SKM-1 (cell line): ENCODE measurements around the gene HEATR5B.
"Not testable (repeated sequence)": the region's sequence is repeated elsewhere in the genome, so short reads cannot be mapped to it uniquely, and the experiment has no call there.

Experiments used
- DNase-seq: peaks from one replicate; lab custom pipeline; 2025; ENCODE audit not compliant: unreplicated experiment; lab: John Stamatoyannopoulos, UW

The HEATR5B gene

DNA sequence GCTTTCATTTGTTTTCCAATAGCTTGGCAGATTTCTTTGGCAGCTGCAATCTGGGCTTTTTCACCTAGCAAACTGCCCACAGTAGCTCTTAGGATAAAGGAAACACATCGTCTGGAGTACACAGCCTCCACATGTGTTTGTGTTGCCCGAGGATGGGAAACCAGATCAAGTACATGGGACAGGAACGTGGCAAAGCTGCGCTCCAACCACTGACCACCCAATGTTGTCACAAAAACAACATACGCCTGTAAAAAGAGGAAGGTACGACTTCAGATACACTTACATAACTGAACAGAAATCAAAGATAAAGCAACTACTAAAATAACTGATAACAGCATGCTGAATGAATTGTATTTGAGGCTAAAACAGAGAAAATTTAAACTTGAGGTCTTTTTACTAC lies 15.5 kb downstream of the HEATR5B start:
- no peak for DNase-seq

DNA sequence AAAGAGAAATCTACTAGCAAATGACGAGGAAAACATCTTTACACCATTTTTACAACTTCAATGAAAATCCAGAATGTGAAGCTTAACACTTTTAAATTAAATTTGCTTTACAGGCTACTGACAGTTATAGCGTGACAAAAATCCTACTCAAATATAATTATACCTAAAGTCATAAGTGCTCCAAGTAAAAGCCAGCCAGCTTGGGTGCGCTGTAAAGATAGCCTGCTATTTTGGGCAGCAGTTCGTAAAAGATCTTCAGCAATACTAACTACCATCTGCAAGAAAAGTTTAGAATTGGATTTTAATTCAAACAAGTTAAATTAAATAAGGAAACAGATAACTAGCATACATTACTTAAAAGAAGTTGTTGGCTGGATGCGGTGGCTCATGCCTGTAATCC lies 22.4 kb downstream of the HEATR5B start:
- no peak for DNase-seq

DNA sequence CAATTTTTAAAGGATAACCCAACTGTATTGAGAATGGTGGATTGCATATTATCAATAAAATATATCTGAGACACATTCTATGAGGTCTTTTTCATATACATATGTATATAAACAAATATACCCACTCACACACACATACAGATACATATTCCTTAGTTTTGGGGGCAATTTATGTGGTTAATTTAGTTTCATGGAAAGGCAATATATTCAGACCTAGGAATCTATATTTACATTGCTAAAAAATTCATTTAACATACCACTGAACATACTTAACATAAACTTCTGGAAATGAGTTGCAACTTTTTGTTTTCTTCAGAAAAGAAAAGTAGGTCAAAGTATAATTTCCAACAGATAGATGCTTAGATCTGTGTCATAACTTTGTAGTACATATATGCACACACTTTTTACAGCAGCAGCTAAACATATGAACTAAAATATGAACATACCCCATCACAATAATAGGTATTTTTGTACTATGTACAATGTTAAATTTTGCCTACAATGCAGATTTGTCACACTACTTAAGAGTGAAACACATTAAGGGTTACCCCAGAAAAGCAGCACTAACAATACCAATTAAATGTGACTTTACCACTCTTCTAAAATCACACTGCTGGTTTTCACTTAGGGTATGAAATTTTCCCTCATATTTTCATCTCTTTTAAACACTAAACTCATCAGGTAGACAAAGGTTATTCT lies 23.0 kb downstream of the HEATR5B start:
- no peak for DNase-seq

DNA sequence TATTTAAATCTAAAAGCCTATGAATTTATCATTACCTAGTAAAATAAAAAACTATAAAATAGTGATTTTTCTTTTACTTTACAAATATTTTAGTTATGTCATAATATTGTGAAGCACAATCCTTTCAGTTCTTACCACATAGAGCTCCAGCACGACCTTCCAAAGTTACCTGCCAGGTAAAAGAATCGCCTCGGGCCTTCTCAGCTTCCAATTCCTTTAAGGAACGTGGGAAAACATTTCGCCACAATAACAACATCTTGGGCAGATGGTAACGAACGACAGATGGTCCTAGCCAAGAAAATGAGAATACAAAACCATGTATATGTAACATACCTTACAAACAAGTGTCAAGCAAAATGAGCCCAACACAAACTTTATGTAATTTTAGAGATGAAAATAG lies 23.7 kb downstream of the HEATR5B start:
- no peak for DNase-seq

DNA sequence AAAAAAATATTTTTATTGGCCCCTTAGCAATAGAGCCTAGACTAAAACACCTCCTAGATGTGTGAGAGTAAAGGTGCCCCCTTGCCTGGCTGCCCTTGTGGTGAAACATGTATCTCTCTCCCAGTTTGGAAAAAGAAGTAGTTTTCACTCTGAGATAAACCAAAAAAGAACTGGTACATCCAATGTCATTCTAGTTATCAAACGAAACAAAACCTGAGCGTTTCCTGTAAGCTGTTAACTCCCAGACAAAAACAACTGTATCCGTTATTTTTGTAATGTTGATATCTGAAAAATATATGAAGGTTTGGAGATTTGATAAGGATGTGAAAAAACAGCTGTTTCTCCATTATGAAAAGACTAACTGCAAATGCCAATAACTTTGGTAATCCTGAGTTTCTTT lies 24.3 kb downstream of the HEATR5B start:
- no peak for DNase-seq

DNA sequence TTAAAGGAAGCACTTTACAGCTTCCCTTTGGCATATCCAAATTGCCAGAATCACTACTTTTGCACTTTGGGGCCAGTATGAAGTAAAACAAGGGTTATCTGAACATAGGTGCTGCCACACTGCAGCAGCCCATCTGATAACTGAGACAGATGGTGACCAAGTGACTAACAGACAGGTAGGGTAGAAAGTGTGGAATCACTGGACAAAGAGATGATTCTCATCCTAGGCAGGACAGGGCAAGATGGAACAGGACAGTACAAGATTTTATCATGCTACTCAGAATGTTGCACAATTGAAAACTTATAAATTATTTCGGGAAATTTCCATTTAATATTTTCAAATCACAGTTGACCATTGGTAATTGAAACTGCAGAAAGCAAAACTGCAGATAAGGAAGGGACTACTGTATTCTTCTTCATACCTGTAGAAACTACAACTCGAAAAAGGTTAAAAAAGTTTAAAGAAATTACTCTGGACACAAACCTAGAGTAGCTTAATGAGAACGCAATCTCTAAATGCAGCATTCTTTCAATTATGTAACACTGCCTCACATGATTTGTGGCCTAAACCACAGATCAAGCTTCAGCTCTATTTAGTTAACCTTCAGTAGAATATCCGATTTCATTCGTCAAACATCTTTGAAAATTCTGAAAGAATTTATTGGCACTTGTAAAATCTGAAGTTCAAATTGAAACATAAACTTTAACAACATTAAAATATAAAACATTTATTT lies 31.4 kb downstream of the HEATR5B start:
- DNase-seq = no peak

DNA sequence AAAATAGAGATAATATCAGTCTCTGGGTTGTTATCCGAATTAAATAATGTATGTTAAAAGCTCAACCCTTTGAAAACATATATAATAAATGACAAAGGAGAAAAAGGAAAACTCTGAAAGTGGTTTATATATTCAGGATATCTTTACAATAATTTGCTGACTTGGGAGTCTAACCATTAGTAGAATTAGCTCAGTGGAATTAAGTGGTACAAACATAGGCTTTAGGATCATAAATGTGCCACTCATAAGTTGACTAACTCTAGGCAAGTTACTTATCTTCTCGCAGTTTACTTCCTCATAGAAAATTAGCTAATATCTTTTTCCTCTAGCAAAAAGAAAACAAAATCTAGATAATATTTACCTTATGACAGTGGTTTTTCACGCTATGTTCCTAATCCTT lies 44.6 kb downstream of the HEATR5B start:
- no peak for DNase-seq

DNA sequence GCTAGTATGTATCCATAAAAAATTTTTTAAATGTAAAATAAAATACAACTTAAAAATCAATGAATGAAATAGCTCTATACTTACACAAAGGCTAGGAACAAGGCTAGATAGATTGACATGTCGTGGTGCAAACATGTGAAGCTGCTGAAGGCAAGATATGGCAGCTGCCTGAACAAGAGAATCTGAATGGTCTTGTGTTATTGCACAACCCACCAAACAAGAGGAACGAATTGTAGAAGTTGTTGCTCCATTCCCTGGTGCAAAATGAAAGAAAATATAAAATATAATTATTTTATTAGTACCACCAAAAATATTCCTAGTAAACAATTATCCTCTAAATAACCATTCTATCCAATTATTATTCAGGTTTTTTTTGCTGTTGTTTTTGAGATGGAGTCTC lies 46.4 kb downstream of the HEATR5B start:
- no peak for DNase-seq

DNA sequence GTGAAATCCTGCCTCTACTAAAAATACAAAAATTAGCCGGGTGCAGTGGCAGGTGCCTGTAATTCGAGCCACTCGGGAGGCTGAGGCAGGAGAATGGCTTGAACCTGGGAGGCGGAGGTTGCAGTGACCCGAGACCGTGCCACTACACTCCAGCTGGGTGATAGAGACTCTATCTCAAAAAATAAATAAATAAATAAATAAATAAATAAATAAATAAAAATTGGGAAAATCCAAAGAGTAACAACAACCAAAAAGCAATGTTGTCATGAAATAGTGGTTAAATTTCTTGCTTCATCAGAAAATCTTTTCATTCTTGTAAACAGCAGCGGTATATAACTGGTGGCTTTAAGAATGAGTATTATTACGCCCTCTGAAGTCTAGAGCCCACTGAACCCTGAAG lies 54.4 kb downstream of the HEATR5B start:
- no peak for DNase-seq

DNA sequence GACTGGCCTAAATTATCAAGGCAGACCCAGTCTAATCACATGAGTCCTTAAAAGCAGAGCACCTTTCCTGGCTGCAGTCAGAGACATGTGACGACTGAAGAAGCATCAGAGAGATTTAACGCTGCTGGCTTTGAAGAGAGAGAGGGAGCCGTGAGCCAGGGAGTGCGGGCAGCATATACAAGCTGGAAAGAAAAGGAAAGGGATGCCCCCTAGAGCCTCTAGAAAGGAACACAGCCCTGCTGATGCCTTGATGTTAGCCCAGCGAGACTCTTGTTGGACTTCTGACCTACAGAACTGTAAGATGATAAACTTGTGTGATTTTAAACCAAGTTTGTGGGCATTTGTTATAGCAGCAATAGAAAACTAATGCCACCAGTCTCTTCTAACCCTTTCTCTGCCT lies 58.1 kb downstream of the HEATR5B start:
- no peak for DNase-seq

DNA sequence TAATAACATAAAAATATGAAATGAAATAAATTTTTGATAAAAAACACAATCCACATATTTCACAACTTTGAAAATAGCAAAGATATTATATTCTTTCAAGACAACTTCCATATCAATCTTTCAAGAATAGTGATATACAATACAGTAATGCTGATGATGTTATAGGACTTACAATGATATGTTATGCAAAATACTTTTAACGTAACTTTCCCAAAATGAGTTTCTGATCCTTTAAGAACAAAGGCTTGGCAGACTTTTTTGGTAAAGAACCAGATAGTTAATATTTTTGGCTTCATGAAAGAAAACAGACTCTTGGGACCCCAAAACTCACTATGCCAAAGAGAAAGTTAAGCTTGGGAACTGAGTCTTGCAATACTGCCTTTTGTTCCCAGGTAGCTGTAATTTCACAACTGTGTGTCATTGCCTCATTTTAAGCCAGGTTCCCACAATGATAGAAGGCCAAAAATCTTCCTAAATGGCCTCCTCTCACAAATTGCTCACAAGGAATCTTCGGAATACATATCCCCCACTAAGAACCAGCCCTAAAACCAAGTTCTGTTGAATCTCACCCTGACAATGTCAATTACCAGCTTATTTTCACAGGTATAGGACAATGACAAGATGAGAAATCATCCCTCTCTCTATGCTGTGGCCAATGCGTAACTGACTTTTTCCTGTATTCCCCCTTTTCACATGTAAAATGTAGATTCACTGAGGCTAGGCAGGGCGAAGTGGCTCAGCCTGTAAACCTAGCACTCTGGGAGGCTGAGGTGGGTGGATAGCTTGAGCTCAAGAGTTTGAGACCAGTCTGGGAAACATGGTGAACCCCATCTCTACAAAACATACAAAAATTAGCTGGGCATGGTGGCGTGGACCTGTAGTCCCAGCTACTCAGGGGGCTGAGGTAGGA lies 63.0 kb downstream of the HEATR5B start:
- no peak for DNase-seq

DNA sequence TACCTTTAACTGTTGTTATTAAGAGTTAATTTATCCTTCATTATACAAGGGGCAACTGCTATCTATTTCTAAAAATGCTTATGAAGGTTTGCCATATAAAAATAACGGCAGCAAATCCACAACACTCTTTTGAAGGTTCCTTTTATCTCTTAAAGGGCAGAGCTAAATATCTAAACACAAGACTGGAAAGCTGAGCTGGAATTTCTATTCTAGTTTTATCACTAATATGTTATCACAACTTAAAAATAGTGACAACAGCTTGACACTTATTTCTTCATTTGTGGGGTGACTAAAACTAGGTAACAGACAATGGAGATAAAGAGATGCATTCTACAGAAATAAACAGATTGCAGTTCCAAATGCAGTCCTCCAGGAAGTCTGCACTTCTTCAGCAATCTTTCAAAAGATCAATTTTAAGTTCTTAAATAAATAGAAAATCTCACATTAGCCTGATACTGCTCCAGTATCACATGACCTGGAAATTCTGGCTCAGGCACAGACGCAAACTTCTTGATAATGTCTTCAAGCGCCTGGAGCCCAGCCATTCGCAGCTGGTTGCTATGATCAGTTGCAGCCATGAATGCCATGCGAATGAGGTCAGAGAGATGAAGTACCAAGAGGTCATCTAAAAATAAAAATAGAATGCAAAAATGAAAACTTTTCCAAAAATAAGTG lies 63.8 kb downstream of the HEATR5B start:
- no peak for DNase-seq

DNA sequence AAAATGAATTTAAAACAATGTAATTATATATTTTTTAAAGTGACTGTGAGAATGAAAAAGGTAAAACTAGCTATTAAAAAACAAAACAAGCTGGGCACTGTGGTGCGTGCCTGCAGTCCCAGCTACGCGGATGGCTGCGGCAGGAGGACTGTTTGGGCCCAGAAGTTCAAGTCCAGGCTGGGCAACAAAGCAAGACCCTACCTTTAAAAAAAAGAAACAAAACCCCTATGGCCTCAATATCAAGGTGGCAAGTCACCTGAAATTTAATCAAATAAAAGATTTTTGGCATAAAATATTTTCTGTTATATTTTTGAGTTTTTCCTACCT lies 70.9 kb downstream of the HEATR5B start:
- no peak for DNase-seq

DNA sequence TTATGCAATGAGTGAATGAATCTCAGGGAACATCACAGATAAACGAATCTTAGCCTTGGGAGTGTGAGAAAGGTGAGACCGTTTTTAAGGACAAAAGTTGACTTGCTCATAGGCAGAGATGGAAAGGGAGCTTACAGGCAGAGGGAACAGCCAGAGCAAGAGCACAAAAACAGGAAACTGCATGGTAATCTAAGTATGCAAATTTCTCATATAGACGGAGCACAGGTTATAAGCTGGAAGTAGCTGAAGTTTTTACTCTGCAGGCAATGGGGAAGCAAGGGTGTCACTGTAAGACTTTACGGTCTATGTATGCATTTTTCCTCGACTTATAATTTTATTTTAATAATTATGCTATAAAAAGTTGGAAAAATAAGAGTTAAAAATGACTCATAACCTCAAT lies 73.0 kb downstream of the HEATR5B start:
- no peak for DNase-seq

DNA sequence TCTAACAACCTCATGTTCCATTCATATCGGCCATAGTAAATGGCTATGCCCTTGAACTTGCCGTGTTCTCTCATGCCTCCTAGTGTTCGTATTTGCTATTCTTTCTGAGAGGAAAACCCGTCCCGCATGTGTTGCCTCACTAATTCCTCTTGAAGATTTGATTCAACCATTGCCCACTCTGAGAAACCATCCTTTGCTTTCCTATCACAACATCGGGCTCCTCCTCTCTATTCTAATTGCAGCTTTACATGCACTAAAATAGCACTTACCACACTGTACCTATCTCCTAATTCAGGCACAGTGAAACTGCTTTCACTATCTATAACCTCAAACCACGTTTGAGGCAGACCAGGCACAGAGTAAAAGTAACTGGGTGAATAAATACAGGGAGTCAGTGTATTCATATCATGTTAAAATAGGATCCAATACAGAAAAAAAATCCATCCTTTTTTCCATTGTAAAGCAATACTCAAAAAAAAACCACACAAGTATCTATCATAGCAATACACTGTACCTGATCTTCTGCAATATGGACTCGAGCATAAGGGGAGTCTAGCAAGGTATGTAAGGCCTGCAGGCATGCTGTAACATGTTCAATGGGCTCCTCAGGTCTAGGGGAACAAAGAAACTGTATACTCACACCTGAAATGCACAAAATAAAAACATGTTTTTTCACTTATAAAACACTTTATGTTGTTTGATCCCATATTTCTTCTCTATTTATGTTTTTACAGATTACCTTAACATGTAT lies 78.9 kb downstream of the HEATR5B start:
- no peak for DNase-seq

DNA sequence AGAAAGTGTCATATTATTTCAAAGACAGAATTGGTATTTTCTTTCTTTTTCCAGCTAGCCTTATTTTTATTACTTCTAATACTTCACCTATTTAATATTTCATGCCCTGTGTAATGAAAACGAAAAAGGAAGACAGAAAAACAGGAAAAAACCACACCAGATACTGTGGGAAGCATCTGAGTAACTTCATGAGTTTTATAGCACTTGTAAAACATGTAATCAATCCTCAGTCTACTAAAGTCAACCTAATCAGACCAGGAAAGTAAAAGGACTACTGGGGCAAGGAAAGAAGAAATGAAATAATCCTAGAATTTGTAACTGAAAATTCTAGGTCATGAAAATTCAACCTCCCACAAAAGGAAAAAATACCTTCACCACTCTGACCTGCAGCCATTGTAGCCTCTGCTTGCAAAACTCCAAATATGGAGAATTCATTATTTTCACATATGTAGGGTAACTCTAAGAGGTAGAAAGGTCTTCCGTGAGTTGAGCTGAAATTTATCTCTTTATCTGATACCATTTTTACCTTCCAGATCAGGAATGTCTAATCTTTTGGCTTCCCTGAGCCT lies 83.1 kb downstream of the HEATR5B start:
- no peak for DNase-seq

DNA sequence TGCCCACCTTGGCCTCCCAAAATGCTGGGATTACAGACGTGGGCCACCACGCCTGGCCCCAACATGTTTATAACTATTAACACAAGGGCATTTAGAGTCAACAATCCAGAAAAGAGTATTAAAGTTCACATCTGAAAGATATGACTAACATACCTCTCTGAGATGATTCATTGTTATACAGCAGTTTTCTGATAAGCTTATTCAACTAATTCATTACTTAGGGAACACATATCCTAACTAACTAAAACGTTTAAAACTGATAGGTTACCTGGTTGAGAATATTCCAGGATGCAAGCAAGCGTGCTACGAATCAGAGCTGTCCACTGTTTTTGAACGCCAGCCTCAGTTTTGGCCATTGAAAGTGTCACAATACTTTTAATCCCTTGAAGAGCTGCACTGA lies 83.9 kb downstream of the HEATR5B start:
- no peak for DNase-seq

DNA sequence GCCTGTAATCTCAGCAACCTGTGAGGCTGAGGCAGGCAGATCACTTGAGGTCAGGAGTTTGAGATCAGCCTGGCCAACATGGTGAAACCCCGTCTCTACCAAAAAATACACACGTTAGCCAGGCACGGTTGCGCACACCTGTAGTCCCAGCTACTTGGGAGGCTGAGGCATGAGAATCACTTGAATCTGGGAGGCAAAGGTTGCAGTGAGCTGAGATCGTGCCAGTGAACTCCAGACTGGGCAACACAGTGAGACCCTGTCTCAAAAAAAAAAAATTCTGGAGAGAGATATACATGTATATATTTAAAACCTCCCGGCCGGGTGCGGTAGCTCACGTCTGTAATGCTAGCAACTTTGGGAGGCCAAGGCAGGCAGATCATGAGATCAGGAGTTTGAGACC lies 84.8 kb downstream of the HEATR5B start:
- DNase-seq = not testable (repeated sequence)

DNA sequence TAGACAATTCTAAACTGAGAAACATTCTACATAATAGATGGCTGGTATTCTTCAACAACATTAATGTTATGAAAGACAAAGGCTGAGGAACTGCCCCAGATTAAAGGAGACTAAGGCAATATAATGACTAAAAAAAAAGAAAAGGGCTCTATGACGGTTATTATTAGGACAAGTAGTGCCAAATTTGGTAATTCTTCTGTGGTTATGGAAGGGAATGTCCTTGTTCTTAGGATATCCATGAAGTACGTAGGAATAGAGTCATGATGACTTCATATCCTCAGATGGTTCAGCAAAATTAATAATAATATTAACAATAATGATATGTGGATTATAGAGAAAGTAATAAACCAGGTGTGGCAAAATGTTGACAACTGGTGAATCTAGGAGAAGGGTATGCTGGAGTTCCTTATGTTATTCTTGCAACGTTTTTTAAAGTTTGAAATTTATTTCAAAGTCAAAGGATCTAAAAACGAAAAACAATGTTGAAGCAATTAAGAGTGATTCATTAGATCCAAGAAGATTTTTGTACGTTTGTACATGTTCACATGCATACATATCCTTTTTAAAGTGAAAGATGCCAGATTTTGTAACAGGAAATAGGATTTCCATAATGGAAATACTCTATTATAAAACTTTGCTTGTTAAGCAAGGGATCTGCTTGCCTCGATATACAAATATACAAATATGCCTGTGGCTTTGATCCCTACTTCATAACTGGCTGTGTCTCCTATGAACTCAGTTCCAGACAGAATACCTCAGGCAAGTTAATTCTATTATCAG lies 90.1 kb downstream of the HEATR5B start:
- DNase-seq = no peak

DNA sequence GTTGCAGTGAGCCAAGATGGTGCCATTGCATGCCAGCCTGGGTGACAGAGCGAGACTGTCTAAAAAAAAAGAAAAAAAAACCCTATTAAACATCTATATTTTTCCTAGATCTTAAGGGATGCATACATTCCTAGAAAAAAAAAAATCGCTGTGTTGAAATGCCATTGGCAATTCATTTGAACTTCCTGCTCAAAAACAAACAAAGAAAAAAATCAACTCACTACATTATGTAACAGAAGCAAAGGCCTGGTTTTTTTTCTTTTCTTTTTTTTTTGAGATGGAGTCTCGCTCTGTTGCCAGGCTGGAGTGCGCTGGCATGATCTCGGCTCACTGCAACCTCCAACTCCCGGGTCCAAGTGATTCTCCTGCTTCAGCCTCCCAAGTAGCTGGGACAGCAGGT lies 96.2 kb downstream of the HEATR5B start:
- DNase-seq = no peak
